Smooth muscle cell (in vitro differentiated cells): ENCODE data around the gene EMC10. TPM values are rescaled to one million over a fixed set of nuclear protein-coding genes. Genes with fewer than 3 reads are reported as not detected.

Experiments used
- DNase-seq: peaks from one replicate; lab custom pipeline; 2025; ENCODE audit not compliant: unreplicated experiment; lab: John Stamatoyannopoulos, UW
- H2AFZ ChIP-seq: fragments of 200-600 bp; sonication (generic); 2 replicates; pipeline ENCODE4 v1.6.0; 2016; ENCODE audit warnings: antibody characterized with exemption, low read depth, mild to moderate bottlenecking
- H3F3A ChIP-seq: fragments of 200-600 bp; sonication (generic); 2 replicates; pipeline ENCODE4 v1.6.0; 2017; ENCODE audit warnings: antibody characterized with exemption, low read depth
- H3K27ac ChIP-seq: fragments of 200-600 bp; sonication (generic); 2 replicates; pipeline ENCODE4 v1.5.1; 2016; ENCODE audit warnings: low read depth, mild to moderate bottlenecking
- H3K27me3 ChIP-seq: fragments of 200-600 bp; sonication (generic); 2 replicates; pipeline ENCODE4 v1.6.1; 2016; ENCODE audit warnings: low read depth, mild to moderate bottlenecking
- H3K36me3 ChIP-seq: fragments of 200-600 bp; sonication (generic); 2 replicates; pipeline ENCODE4 v1.5.1; 2016; ENCODE audit warnings: low read depth
- H3K4me1 ChIP-seq: fragments of 200-600 bp; sonication (generic); 2 replicates; pipeline ENCODE4 v1.5.1; 2016; ENCODE audit warnings: low read depth
- H3K4me2 ChIP-seq: fragments of 200-600 bp; sonication (generic); 2 replicates; pipeline ENCODE4 v1.6.0; 2016; ENCODE audit warnings: mild to moderate bottlenecking
- H3K4me3 ChIP-seq: fragments of 200-600 bp; sonication (generic); 2 replicates; pipeline ENCODE4 v1.5.1; 2016; ENCODE audit warnings: mild to moderate bottlenecking
- H3K79me2 ChIP-seq: fragments of 200-600 bp; sonication (generic); 2 replicates; pipeline ENCODE4 v1.6.0; 2016; ENCODE audit warnings: low read depth, mild to moderate bottlenecking
- H3K9ac ChIP-seq: fragments of 200-600 bp; sonication (generic); 2 replicates; pipeline ENCODE4 v1.6.0; 2016; ENCODE audit warnings: low read depth
- H3K9me3 ChIP-seq: fragments of 200-600 bp; sonication (generic); replicated peaks from 2 replicates; pipeline ENCODE4 v1.5.1; 2016; ENCODE audit warnings: low read depth
- H4K20me1 ChIP-seq: fragments of 200-600 bp; sonication (generic); 2 replicates; pipeline ENCODE4 v1.6.0; 2016; ENCODE audit warnings: low read depth
- CTCF ChIP-seq: fragments of 200-600 bp; sonication (generic); IDR thresholded peaks from 2 replicates; pipeline ENCODE4 v1.5.1; 2017; ENCODE audit warnings: borderline replicate concordance, mild to moderate bottlenecking, antibody characterized with exemption; ENCODE audit not compliant: insufficient read depth, poor library complexity, severe bottlenecking
- WGBS: methylation state at CpG from one replicate; pipeline ENCODE4 v1.1.7; 2016; ENCODE audit warnings: low lambda C conversion rate; 5-methylcytosine and 5-hydroxymethylcytosine counted together
- polyA plus RNA-seq: library from polyadenylated mRNA; unstranded; fragments of >200 nt; fragmentation: Nextera tagmentation; extraction: Ambion mirVana; gene quantifications from 2 replicates; pipeline ENCODE4 v1.2.1, GENCODE V29; 2016
- total RNA-seq: library from RNA; depleted of rRNA; stranded (reverse); fragments of >200 nt; gene quantifications from 2 replicates; pipeline ENCODE4 v1.2.3, GENCODE V29; 2014

Gene EMC10
- total and polyA plus RNA-seq, 2 experiments from 2014 or later, result 18.0 to 51.7 TPM

GRCh38 chr19:50501186-50501567 lies 24.9 kb downstream of the EMC10 start:
- TF ChIP-seq CTCF, result no peak
- no peak overlapping the region for H2AFZ ChIP-seq
- H3F3A ChIP-seq, result no peaks in the 10 kb centered on the region

GRCh38 chr19:50501568-50502475 lies 25.5 kb downstream of the EMC10 start:
- Histone ChIP-seq H3K4me1 (no peaks in the 10 kb centered on the region), H3K27me3 (peaks cover 13% of the 10 kb centered on the region), H3F3A (no peaks in the 10 kb centered on the region), H3K9me3 (no peaks in the 10 kb centered on the region), H3K36me3 (no peaks in the 10 kb centered on the region), H3K9ac (no peak overlapping the region), H3K27ac (no peak overlapping the region), H3K79me2 (no peaks in the 10 kb centered on the region), H4K20me1 (no peaks in the 10 kb centered on the region), H3K4me2 (no peak overlapping the region), H2AFZ (no peak overlapping the region), H3K4me3 (no peak overlapping the region)
- TF ChIP-seq CTCF, result no peak
- WGBS, result 88% methylated on average over 25 of the region's 25 CpGs
- no peak for DNase-seq

More at GRCh38 chr19:50501186-50501567, 24.9 kb downstream of the EMC10 start:
- WGBS, result 57% methylated on average over 10 of the region's 12 CpGs
- no peaks in the 10 kb centered on the region for H3K36me3 ChIP-seq
- H3K4me3 ChIP-seq, result no peak overlapping the region
- no peaks in the 10 kb centered on the region for H4K20me1 ChIP-seq
- DNase-seq, result no peak
- H3K4me1 ChIP-seq, result no peaks in the 10 kb centered on the region
- H3K4me2 ChIP-seq, result no peak overlapping the region
- H3K27me3 ChIP-seq, result peaks cover 13% of the 10 kb centered on the region
- no peak overlapping the region for H3K27ac ChIP-seq
- H3K79me2 ChIP-seq, result no peaks in the 10 kb centered on the region
- H3K9ac ChIP-seq, result no peak overlapping the region
- no peaks in the 10 kb centered on the region for H3K9me3 ChIP-seq

- H3K4me2 ChIP-seq, result no peak overlapping the region
- 96% methylated on average over 27 of the region's 30 CpGs for WGBS
Measured at GRCh38 chr19:50505856-50506611, 29.7 kb downstream of the EMC10 start.

More at GRCh38 chr19:50505856-50506611, 29.7 kb downstream of the EMC10 start:
- no peaks in the 10 kb centered on the region for H3F3A ChIP-seq
- no peak overlapping the region for H2AFZ ChIP-seq
- peaks cover 4% of the 10 kb centered on the region for H3K4me1 ChIP-seq
- H3K27ac ChIP-seq, result no peak overlapping the region
- no peak overlapping the region for H3K9ac ChIP-seq
- no peaks in the 10 kb centered on the region for H3K79me2 ChIP-seq
- H3K27me3 ChIP-seq, result no peaks in the 10 kb centered on the region
- no peak for TF ChIP-seq CTCF
- no peaks in the 10 kb centered on the region for H4K20me1 ChIP-seq
- H3K36me3 ChIP-seq, result no peaks in the 10 kb centered on the region
- H3K9me3 ChIP-seq, result no peaks in the 10 kb centered on the region
- DNase-seq, result no peak
- H3K4me3 ChIP-seq, result no peak overlapping the region
